HEK293 (cell line): ENCODE measurements around the gene RAF1.

Source experiments
- CTCF ChIA-PET: fragments of 350-600 bp; formaldehyde crosslinking; extraction: SDS; loops from one replicate; lab custom pipeline; 2021; ENCODE audit warnings: antibody characterized with exemption; lab: Yijun Ruan, JAX
- POLR2A ChIA-PET: fragments of 300-600 bp; formaldehyde crosslinking; extraction: SDS; loops from one replicate; lab custom pipeline; 2020; ENCODE audit warnings: antibody characterized with exemption, inconsistent platforms; lab: Yijun Ruan, JAX
- H3K27ac ChIP-seq: fragments of 200-500 bp; sonication (Bioruptor generic); 2 replicates; pipeline ENCODE4 v1.5.1; 2014; ENCODE audit warnings: low read depth, low read length, control low read depth, inconsistent platforms; ENCODE audit errors: extremely low read depth
- H3K36me3 ChIP-seq, 2 experiments: fragments of 200-500 bp in 1 of 2; sonication (Bioruptor generic) in 1 of 2; 1 replicate in 1 of 2; 2 replicates in 1 of 2; pipeline ENCODE4 v1.5.1; 2014 to 2017; ENCODE audit warnings: inconsistent platforms in 2 of 2, low read length in 2 of 2; ENCODE audit not compliant: control insufficient read depth in 2 of 2, insufficient read depth in 1 of 2
- H3K4me1 ChIP-seq: fragments of 200-500 bp; sonication (Bioruptor generic); 2 replicates; pipeline ENCODE4 v1.5.1; 2014; ENCODE audit warnings: mild to moderate bottlenecking, low read length, inconsistent platforms; ENCODE audit not compliant: control insufficient read depth, insufficient read depth
- H3K4me3 ChIP-seq: 2 replicates; pipeline ENCODE4 v1.5.1; 2011; ENCODE audit warnings: low read depth, mild to moderate bottlenecking, control low read depth, low read length, moderate library complexity
- H3K9me3 ChIP-seq: fragments of 200-500 bp; sonication (Bioruptor generic); 2 replicates; pipeline ENCODE4 v1.5.1; 2014; ENCODE audit warnings: low read depth, low read length, inconsistent platforms; ENCODE audit not compliant: control insufficient read depth, insufficient read depth
- GLI4 ChIP-seq: fragments of 450-650 bp; formaldehyde crosslinking; IDR thresholded peaks from 2 replicates; pipeline ENCODE4 v1.5.1; 2016; ENCODE audit warnings: missing biosample characterization, missing genetic modification characterization
- GLIS2 ChIP-seq: fragments of 450-650 bp; formaldehyde crosslinking; IDR thresholded peaks from 2 replicates; pipeline ENCODE4 v1.5.1; 2016; ENCODE audit warnings: missing biosample characterization, missing genetic modification characterization
- IKZF3 ChIP-seq: fragments of 450-650 bp; IDR thresholded peaks from 2 replicates; pipeline ENCODE4 v1.5.0; 2018; ENCODE audit warnings: missing biosample characterization, mild to moderate bottlenecking, missing genetic modification characterization, moderate library complexity
- MZF1 ChIP-seq: fragments of 450-650 bp; formaldehyde crosslinking; IDR thresholded peaks from 2 replicates; pipeline ENCODE4 v1.5.1; 2017; ENCODE audit warnings: missing biosample characterization, missing genetic modification characterization, borderline replicate concordance
- SP2 ChIP-seq: fragments of 450-650 bp; formaldehyde crosslinking; IDR thresholded peaks from 2 replicates; pipeline ENCODE4 v1.5.1; 2016; ENCODE audit warnings: missing biosample characterization, missing genetic modification characterization
- ZNF10 ChIP-seq: fragments of 450-650 bp; formaldehyde crosslinking; IDR thresholded peaks from 2 replicates; pipeline ENCODE4 v1.5.1; 2017; ENCODE audit warnings: missing biosample characterization, missing genetic modification characterization
- ZNF157 ChIP-seq: fragments of 450-650 bp; formaldehyde crosslinking; IDR thresholded peaks from 2 replicates; pipeline ENCODE4 v1.5.1; 2016; ENCODE audit warnings: missing biosample characterization, missing genetic modification characterization
- ZNF24 ChIP-seq: fragments of 450-650 bp; formaldehyde crosslinking; IDR thresholded peaks from 2 replicates; pipeline ENCODE4 v1.5.1; 2016; ENCODE audit warnings: missing biosample characterization, missing genetic modification characterization
- ZNF335 ChIP-seq: fragments of 450-650 bp; formaldehyde crosslinking; conservative IDR thresholded peaks from 2 replicates; pipeline ENCODE4 v1.5.1; 2016; ENCODE audit warnings: missing biosample characterization, missing genetic modification characterization
- ZNF514 ChIP-seq: fragments of 450-650 bp; formaldehyde crosslinking; IDR thresholded peaks from 2 replicates; pipeline ENCODE4 v1.5.1; 2016; ENCODE audit warnings: missing biosample characterization, missing genetic modification characterization
- ZNF747 ChIP-seq: fragments of 450-650 bp; formaldehyde crosslinking; IDR thresholded peaks from 2 replicates; pipeline ENCODE4 v1.5.1; 2016; ENCODE audit warnings: missing biosample characterization, missing genetic modification characterization
- TF ChIP-seq, protein P1 (sequence below): fragments of 450-650 bp; formaldehyde crosslinking; IDR thresholded peaks from 2 replicates; pipeline ENCODE4 v1.5.1; 2016; ENCODE audit warnings: missing biosample characterization, missing genetic modification characterization
- TF ChIP-seq, protein P2 (sequence below): fragments of 450-650 bp; formaldehyde crosslinking; IDR thresholded peaks from 2 replicates; pipeline ENCODE4 v1.5.1; 2016; ENCODE audit warnings: missing biosample characterization, missing genetic modification characterization
- TF ChIP-seq, protein P3 (sequence below): fragments of 450-650 bp; formaldehyde crosslinking; IDR thresholded peaks from 2 replicates; pipeline ENCODE4 v1.5.1; 2016; ENCODE audit warnings: missing biosample characterization, missing genetic modification characterization, borderline replicate concordance
- TF ChIP-seq, protein P4 (sequence below): fragments of 450-650 bp; formaldehyde crosslinking; IDR thresholded peaks from 2 replicates; pipeline ENCODE4 v1.5.1; 2016; ENCODE audit warnings: missing biosample characterization, missing genetic modification characterization
- TF ChIP-seq, protein P5 (sequence below): fragments of 450-650 bp; formaldehyde crosslinking; IDR thresholded peaks from 2 replicates; pipeline ENCODE4 v1.5.1; 2017; ENCODE audit warnings: missing biosample characterization, missing genetic modification characterization

Gene RAF1

DNA sequence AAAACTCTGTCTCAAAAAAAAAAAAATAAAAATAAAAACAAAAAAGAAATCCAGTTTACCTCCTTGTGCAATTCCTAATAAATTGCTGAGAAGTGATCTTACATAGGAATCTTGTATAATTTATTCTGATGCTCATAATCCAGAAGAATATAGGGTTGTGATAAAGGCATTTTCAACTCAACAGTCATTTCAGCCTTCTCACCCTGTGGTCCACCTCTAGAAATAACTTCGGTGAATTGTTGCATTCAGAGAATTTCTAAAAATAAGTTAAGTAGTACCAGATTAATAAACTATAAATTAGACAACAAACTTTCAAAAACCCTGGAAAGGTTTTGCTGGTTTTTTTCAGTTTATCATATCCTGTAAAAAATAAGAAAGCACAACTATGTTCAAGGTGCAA is 20.2 kb downstream of the RAF1 start:
- Histone ChIP-seq H3K9me3 (no peaks in the 10 kb centered on the region), H3K36me3 (no peaks in the 10 kb centered on the region; a peak in 1 of 3 replicates), H3K4me1 (peaks cover 6% of the 10 kb centered on the region; the same call in 1 of the 2 replicates), H3K4me3 (no peak overlapping the region), H3K27ac (no peak overlapping the region)
- POLR2A ChIA-PET, result no interaction called here
- CTCF ChIA-PET, result interaction anchor here (0.6 kb wide), 1 partner anchor 16 kb away, joined by 6 read pairs; no protein-coding TSS in a partner anchor
- TF ChIP-seq GLI4 (tag by site-specific recombination), result no peak
- TF ChIP-seq, protein P1, sequence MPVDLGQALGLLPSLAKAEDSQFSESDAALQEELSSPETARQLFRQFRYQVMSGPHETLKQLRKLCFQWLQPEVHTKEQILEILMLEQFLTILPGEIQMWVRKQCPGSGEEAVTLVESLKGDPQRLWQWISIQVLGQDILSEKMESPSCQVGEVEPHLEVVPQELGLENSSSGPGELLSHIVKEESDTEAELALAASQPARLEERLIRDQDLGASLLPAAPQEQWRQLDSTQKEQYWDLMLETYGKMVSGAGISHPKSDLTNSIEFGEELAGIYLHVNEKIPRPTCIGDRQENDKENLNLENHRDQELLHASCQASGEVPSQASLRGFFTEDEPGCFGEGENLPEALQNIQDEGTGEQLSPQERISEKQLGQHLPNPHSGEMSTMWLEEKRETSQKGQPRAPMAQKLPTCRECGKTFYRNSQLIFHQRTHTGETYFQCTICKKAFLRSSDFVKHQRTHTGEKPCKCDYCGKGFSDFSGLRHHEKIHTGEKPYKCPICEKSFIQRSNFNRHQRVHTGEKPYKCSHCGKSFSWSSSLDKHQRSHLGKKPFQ, result no peak
- no peak for TF ChIP-seq ZNF24 (tag by site-specific recombination)
- TF ChIP-seq ZNF10, result no peak
- TF ChIP-seq, protein P2, sequence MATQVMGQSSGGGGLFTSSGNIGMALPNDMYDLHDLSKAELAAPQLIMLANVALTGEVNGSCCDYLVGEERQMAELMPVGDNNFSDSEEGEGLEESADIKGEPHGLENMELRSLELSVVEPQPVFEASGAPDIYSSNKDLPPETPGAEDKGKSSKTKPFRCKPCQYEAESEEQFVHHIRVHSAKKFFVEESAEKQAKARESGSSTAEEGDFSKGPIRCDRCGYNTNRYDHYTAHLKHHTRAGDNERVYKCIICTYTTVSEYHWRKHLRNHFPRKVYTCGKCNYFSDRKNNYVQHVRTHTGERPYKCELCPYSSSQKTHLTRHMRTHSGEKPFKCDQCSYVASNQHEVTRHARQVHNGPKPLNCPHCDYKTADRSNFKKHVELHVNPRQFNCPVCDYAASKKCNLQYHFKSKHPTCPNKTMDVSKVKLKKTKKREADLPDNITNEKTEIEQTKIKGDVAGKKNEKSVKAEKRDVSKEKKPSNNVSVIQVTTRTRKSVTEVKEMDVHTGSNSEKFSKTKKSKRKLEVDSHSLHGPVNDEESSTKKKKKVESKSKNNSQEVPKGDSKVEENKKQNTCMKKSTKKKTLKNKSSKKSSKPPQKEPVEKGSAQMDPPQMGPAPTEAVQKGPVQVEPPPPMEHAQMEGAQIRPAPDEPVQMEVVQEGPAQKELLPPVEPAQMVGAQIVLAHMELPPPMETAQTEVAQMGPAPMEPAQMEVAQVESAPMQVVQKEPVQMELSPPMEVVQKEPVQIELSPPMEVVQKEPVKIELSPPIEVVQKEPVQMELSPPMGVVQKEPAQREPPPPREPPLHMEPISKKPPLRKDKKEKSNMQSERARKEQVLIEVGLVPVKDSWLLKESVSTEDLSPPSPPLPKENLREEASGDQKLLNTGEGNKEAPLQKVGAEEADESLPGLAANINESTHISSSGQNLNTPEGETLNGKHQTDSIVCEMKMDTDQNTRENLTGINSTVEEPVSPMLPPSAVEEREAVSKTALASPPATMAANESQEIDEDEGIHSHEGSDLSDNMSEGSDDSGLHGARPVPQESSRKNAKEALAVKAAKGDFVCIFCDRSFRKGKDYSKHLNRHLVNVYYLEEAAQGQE (tag by site-specific recombination), result no peak
- TF ChIP-seq ZNF514 (tag by site-specific recombination), result no peak
- TF ChIP-seq ZNF157 (tag by site-specific recombination), result no peak
- TF ChIP-seq, protein P3, sequence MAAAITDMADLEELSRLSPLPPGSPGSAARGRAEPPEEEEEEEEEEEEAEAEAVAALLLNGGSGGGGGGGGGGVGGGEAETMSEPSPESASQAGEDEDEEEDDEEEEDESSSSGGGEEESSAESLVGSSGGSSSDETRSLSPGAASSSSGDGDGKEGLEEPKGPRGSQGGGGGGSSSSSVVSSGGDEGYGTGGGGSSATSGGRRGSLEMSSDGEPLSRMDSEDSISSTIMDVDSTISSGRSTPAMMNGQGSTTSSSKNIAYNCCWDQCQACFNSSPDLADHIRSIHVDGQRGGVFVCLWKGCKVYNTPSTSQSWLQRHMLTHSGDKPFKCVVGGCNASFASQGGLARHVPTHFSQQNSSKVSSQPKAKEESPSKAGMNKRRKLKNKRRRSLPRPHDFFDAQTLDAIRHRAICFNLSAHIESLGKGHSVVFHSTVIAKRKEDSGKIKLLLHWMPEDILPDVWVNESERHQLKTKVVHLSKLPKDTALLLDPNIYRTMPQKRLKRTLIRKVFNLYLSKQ (tag by site-specific recombination), result no peak
- TF ChIP-seq, protein P4, sequence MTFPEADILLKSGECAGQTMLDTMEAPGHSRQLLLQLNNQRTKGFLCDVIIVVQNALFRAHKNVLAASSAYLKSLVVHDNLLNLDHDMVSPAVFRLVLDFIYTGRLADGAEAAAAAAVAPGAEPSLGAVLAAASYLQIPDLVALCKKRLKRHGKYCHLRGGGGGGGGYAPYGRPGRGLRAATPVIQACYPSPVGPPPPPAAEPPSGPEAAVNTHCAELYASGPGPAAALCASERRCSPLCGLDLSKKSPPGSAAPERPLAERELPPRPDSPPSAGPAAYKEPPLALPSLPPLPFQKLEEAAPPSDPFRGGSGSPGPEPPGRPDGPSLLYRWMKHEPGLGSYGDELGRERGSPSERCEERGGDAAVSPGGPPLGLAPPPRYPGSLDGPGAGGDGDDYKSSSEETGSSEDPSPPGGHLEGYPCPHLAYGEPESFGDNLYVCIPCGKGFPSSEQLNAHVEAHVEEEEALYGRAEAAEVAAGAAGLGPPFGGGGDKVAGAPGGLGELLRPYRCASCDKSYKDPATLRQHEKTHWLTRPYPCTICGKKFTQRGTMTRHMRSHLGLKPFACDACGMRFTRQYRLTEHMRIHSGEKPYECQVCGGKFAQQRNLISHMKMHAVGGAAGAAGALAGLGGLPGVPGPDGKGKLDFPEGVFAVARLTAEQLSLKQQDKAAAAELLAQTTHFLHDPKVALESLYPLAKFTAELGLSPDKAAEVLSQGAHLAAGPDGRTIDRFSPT, result no peak
- TF ChIP-seq, protein P5, sequence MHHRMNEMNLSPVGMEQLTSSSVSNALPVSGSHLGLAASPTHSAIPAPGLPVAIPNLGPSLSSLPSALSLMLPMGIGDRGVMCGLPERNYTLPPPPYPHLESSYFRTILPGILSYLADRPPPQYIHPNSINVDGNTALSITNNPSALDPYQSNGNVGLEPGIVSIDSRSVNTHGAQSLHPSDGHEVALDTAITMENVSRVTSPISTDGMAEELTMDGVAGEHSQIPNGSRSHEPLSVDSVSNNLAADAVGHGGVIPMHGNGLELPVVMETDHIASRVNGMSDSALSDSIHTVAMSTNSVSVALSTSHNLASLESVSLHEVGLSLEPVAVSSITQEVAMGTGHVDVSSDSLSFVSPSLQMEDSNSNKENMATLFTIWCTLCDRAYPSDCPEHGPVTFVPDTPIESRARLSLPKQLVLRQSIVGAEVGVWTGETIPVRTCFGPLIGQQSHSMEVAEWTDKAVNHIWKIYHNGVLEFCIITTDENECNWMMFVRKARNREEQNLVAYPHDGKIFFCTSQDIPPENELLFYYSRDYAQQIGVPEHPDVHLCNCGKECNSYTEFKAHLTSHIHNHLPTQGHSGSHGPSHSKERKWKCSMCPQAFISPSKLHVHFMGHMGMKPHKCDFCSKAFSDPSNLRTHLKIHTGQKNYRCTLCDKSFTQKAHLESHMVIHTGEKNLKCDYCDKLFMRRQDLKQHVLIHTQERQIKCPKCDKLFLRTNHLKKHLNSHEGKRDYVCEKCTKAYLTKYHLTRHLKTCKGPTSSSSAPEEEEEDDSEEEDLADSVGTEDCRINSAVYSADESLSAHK (tag by site-specific recombination), result no peak
- no peak for TF ChIP-seq GLIS2 (tag by site-specific recombination)
- no peak for TF ChIP-seq MZF1 (tag by site-specific recombination)
- no peak for TF ChIP-seq ZNF335 (tag by site-specific recombination)

DNA sequence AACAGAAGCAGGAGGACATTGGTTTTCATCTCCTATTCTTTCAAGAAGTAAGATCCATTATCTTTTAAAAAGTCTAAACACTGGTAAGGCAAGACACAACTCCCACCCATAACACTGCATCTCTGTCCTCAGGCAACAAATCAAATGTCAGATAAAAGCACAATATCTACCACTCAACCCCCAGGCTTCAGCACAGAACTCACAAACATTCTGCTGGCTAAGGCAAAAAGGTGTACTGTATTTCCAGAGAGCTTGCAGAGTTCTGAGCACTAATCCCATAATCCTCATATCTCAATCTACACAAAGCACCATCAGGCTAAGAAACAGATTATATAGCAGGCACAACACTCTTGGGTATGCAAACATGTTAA is 20.9 kb downstream of the RAF1 start:
- no peak overlapping the region for H3K27ac ChIP-seq
- H3K36me3 ChIP-seq, result no peaks in the 10 kb centered on the region; a peak in 1 of 3 replicates
- H3K4me3 ChIP-seq, result no peak overlapping the region
- POLR2A ChIA-PET, result no interaction called here
- peaks cover 6% of the 10 kb centered on the region; the same call in 1 of the 2 replicates for H3K4me1 ChIP-seq
- TF ChIP-seq ZNF747 (tag by site-specific recombination) (no peak), IKZF3 (tag by site-specific recombination) (no peak), SP2 (no peak)
- CTCF ChIA-PET, result interaction anchor here (0.6 kb wide), 1 partner anchor 22 kb away, joined by 5 read pairs; no protein-coding TSS in a partner anchor
- H3K9me3 ChIP-seq, result no peaks in the 10 kb centered on the region
